LNCAP (cell line): ENCODE data around the gene CFAP61.

Experiments
- CTCF ChIP-seq: fragments of 450-650 bp; IDR thresholded peaks from 2 replicates; pipeline ENCODE4 v1.5.1; 2017; ENCODE audit warnings: mild to moderate bottlenecking

The CFAP61 gene

GRCh38 chr20:20209684-20210083, 157.4 kb downstream of the CFAP61 start:
- TF ChIP-seq CTCF, result no peak

GRCh38 chr20:20210327-20210726, 158.0 kb downstream of the CFAP61 start:
- no peak for TF ChIP-seq CTCF

- TF ChIP-seq CTCF, result no peak
Measured at GRCh38 chr20:20210943-20211273, 158.6 kb downstream of the CFAP61 start.

- no peak for TF ChIP-seq CTCF
Measured at GRCh38 chr20:20211274-20211987, 159.1 kb downstream of the CFAP61 start.

- TF ChIP-seq CTCF, result no peak
Measured at GRCh38 chr20:20211988-20212518, 159.7 kb downstream of the CFAP61 start.

GRCh38 chr20:20212675-20213096, 160.4 kb downstream of the CFAP61 start:
- no peak for TF ChIP-seq CTCF

GRCh38 chr20:20213526-20214121, 161.3 kb downstream of the CFAP61 start:
- no peak for TF ChIP-seq CTCF
